SH-SY5Y (cell line): ENCODE measurements around the gene DTHD1.

Source experiments
- GATA2 ChIP-seq: IDR thresholded peaks from 2 replicates; pipeline ENCODE4 v1.6.1; 2011; ENCODE audit warnings: mild to moderate bottlenecking, low read depth, low read length
- GATA3 ChIP-seq: IDR thresholded peaks from 2 replicates; pipeline ENCODE4 v1.6.1; 2011; ENCODE audit warnings: low read depth, mild to moderate bottlenecking, low read length, moderate library complexity

Gene DTHD1

DNA sequence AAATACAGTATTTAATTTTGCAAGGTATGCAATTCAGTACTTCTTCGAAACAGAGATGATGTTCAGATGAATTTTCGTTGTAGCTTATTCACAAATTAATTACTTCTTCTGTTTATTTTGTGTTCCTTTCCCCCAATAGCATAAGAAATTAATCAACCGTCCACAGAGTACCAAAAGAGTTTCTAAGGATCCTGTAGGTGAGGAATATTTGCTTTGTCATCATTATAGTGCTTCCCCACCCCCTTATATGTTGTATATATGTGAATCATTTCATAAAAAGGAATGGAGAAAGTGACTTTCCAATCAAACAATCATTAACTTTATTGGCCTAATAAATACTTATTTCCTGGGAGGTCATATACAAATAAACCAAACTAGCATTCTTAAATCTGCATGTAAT is 57.6 kb downstream of the DTHD1 start:
- TF ChIP-seq GATA2 (no peak), GATA3 (no peak)

DNA sequence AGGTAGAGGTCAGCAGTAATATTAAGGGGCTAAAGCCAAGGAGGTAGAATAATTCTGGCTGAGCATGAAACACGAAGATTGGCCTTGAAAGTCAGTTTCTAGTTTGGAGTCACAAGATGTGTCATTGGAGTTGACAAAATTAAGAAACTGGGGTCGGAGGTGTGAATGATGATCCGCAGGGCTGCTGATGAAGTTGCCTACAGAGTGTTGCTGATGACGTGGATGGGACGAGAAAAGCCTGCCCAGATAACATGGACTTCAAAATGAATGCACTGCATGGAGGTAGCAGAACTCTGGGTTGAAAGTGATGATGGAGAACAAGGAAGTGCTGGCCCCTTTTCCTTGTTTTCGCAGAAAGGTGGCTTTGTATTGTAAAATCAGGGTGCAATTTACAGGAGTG is 60.5 kb downstream of the DTHD1 start:
- TF ChIP-seq GATA2 (no peak), GATA3 (no peak)

DNA sequence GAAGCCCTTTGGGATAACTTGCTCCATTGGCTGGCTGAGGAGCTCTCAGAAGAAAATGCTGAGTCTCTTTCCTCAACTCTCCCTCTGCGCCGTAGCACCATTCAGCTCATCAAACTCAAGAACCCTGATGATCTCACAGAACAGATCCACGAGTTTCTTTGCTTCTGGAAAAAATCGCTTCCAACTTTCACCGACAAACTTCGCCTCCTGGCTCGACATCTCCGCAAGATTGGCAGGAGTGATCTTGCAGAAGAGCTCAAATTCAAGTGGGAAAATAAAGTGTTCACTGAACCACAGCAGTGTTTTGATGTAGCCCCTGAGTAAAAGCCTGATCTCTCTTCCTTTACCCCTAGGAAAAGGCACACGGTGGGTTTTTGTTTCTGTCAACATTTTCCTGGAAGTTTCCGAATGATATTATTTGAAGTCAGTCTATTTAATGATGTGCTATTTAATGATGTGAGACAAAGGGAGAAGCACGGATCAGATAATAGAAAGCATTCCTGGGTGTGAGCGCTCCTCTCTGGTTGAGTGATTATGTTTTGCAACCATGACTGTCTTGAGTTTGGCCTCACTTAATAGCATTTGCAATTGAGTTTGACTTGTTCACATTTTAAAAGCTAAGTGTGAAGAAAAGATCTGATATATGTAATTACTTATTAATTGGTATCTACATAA is 62.2 kb downstream of the DTHD1 start:
- TF ChIP-seq GATA3 (no peak), GATA2 (no peak)

DNA sequence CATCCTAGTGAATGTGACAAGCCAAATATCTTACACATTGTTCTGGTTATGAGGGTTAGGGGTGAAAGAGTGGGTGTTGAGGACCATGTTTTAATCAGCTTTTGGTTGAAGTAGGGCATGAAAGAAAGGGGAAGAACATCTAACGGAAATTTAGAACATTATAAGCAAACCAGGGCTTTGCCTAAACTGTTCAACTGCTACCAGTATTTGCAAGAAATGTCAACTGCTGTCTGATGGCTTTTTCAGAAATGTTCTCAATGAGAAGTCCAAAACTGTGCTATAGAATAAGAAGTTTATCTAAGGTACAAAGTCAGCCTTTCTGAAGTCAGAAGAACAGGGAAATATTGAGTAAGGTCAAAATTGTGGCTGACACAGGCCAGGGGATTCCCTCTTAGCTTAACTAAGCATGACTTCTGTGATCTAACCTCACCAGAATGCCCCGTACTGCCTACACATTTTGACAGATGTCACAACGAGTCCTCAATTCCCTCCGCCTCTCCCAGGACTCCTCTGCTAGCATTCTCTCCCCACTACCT is 67.1 kb downstream of the DTHD1 start:
- TF ChIP-seq GATA3 = no peak
- TF ChIP-seq GATA2 = no peak

DNA sequence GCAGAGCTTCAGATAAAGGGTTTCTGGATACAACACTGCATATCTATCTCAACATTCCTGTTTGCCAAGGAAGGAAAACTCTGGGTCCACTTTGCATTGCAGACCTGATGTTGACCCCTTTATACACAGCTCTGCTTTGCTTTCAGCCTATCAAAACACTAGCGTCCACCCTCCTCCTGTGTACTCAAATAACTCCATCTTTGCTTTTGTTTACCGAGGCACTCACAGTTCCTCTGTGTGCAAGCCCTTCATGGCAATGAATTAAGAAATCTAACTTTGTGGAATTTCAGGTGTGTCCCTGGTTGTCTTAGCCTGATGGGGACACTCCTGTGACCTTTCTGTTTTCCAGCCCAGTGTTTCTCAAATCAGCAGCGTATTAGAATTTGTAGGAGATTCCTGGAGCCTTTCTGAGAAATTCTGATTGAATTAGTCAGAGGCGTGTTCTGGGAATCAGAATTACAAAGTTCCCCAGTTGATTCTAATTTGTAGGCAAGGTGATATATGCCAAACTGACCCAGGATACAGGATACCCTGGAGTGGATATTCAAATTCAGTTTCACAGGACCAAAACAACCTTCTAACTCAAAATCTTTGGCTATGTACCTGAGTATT is 68.6 kb downstream of the DTHD1 start:
- TF ChIP-seq GATA2 (no peak), GATA3 (no peak)

DNA sequence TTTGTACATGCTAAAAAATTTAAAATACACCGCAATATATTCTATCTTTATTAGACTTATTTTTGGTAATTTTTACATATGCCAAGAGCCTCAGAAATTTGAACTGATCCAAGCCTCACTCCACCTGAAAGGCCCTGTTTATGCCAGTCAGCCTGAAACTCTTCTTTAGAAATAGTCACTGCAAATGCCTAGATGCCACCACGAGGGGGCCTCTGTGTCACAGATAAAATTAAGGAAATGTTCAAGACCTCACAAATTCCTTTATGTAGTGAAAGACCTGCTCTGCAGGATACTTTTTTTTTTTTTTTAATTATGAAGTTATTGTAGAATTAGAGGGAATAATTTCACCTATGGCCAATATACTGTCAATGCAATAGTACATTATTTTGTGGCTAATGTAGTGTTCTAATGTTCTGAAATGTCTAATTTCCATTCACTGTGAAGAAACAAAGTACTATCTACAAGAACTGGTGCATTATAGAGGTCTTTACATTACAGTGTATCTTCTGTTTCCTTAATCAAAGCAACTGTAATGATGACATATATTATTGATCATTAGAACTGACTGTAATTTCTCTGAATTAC is 69.8 kb downstream of the DTHD1 start:
- TF ChIP-seq GATA2 (no peak), GATA3 (no peak)

DNA sequence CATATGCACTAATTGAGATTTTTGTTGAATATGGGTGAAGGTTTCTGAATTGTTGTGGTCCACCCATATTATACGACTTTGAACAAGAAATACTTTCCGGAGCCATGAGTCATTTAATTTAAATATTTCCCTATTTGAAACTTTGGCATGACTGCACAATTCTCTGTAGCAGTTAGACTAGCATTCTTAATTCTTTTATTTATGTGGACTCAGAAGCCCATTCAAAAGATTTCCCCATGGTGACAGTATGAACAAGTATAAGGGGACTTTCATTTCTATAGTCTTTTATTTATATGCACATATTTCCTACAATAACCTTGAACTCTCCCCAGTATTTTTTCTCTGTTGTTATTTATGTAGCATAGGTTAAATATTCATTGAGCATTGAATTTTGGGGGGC is 72.6 kb downstream of the DTHD1 start:
- TF ChIP-seq GATA2 (no peak), GATA3 (no peak)

DNA sequence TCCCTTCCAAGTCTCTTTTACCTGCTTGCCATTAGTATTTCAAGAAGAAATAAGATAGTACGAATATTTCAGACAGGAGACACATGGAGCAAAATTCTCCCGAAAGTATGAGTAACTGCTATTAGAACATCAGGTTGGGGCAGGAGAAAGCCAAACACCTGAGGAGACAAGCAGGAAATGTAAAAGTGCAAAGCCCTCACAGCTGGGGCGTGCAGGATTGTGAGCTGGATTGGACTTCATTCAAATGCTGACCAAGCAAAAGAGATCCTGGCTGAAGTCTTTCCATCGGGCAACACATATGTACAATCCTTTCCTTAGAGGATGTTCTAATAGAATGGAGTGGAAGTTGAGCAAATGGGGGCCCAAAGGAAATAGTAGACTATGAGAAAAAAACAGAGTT is 76.8 kb downstream of the DTHD1 start:
- no peak for TF ChIP-seq GATA2
- no peak for TF ChIP-seq GATA3

DNA sequence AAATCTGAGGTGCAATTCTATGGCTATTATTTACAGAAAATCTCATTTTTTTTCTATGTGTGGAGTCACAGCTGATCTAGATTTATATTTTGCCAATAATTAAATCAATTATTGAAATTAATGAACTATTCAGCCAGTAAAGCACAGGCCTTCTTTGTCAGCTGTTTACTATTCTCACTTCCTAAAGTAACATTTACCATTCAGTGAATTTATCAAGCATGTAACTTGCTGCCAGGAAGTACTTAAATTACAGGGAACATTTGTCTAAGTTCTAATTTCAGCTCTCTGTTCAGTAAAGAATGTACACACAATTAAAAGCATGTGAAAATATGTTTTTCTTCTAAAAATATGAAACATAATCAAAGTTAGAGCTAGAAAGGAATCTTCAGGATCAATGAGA is 79.3 kb downstream of the DTHD1 start:
- TF ChIP-seq GATA2 (no peak), GATA3 (no peak)

DNA sequence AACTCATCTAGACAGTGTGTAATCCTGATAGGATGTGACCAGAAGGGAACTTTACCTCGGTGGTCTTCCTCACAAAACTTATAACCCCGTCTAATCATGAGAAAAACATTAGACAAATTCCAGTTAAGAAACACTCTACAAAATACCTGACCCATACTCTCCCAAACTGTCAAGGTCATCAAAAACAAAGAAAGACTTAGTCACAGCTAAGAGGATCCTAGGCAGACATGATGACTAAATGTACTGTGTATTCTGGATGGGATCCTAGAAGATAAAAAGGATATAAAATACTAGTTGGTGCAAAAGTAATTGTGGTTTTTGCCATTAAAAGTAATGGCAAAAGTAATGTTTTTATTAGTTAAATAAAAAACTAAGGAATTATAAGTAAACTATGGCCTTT is 81.6 kb downstream of the DTHD1 start:
- no peak for TF ChIP-seq GATA2
- TF ChIP-seq GATA3 = no peak

DNA sequence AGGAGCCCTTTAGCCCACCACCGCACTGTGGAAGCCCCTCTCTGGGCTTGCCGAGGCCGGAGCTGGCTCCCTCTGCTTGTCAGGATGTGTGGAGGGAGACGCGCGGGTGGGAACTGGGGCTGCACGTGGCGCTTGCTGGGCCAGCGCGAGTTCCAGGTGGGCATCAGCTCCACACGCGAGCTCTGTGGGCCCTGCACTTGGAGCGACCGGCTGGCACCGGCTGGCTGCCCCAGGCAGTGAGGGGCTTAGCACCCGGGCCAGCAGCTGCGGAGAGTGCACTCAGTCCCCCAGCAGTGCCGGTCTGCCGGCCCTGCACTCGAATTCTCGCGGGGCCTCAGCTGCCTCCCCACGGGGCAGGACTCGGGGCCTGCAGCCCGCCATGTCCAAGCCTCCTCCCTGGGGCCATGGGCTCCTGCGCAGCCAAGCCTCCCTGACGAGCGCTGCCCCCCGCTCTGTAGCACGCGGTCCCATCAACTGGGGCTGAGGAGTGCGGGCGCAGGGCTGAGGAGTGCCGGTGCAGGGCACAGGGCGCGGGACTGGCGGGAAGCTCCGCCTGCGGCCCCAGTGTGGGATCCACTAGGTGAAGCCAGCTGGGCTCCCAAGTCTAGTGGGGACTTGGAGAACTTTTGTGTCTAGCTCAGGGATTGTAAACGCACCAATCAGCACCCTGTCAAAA is 93.6 kb downstream of the DTHD1 start:
- TF ChIP-seq GATA3 (no peak), GATA2 (no peak)

DNA sequence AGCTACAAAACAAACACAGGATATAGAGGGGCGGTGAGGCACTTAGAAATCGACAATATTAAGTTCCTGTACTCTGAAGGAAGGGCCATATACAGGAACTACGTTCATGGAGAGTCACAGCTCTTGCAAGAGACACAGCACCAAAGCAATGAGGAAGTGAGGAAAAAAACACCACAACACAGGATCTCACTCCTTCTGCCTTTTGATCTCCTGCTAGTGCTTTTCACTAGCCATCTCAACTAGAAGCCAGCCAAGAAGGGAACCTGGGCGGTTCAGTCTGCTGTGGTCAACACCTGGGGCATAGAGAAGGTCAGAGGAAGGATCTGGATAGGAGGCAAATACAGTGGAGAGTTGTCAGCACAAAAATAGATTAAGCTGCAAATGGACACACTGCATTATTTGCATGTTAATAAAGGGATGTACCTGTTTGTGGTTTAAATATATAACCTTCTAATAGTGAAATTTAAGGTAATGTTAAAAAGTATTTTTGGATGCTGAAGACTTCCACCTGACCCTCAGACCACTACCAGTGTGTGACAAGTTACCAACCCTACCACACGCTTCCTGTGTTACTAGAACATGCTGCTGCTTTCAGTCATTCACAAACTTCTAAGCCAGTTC is 104.6 kb downstream of the DTHD1 start:
- no peak for TF ChIP-seq GATA3
- no peak for TF ChIP-seq GATA2

DNA sequence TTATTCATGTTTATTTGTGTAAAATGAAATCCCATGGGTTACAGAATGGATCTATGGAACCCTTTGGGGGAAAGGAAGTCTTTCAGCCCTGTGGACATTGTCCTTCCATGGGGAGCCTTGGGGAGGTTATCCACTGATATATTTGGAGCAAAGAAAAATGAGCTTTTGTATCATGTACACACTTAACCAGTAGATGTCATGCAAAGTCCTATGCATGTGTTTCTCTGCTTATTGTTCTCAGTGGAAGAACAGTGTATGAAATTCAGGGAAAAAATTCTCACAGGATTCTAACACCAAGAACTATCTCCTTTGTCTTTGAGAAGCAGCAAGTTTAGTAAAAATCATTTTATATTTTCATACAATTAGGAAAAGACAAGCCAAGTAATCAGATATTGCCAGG is 105.3 kb downstream of the DTHD1 start:
- no peak for TF ChIP-seq GATA3
- TF ChIP-seq GATA2 = no peak

DNA sequence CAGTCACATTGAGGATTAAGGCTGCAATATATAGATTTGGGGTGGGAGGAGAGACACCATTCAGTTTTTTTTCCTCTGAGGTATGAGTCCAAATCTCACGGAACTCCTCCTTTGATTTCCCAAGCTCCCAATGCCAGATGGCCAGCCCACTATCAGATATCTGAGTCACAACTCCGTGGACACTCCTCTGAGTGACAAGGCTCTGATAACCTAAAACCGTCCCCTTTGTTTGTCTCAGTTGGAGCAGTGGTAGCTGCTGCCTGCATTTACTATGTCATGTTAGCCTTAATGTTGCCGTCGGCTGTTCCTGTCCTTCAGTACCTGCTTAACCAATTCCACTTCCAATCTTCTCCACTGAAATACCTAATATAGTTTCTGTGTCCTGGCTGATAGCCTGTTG is 107.3 kb downstream of the DTHD1 start:
- TF ChIP-seq GATA2 = no peak
- no peak for TF ChIP-seq GATA3

DNA sequence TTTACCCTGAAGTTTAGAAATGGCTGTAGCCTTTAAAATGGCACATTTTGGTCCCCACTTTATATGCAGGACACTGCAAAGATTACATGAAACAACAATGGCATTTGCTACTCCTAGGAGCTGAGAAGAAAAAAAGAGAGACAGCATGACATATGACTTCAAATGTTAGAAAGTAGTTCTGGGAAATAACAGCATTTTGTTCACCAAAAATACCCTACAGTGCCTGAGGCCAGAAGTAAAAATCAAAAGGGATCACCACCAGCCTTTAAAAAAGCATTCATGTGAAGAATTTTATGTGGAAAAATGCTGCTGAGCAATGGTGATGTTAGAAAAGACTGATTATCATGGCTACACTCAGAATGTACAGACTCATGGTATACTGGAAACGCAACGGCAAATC is 110.0 kb downstream of the DTHD1 start:
- no peak for TF ChIP-seq GATA3
- no peak for TF ChIP-seq GATA2
